Measurements from ENCODE around the gene THAP12. TPM values are rescaled to one million over a fixed set of nuclear protein-coding genes. Genes with fewer than 3 reads are reported as not detected.

THAP12 gene
- total and polyA plus RNA-seq, 2 of the 13 experiments (the other 11 are each of a cell fraction or from before 2014, with no cell fraction given) = 18.8 to 51.3 TPM

DNA sequence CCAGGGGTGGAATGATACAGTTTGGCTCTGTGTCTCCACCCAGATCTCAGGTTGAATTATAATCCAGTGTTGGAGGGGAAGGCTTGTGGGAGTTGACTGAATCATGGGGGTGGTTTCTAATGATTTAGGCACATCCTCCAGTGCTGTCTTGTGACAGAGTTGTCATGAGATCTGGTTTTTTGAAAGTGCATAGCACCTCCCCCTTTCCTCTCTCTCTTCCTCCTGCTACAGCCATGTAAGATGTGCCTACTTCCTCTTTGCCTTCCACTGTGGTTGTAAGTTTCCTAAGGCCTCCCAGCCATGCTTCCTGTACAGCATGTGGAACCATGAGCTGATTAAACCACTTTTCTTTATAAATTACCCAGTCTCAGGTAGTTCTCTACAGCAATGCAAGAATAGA lies 45.1 kb downstream of the THAP12 start:
- intact Hi-C loops (cut with micrococcal nuclease; ENCODE audit: unreplicated experiment) = no loop called here
- CTCF ChIA-PET (ENCODE audit: low intra/inter-chr PET ratio, low total read pairs) = no interaction called here

More for the DNA sequence above, 45.1 kb downstream of the THAP12 start:
- H3K36me3 ChIP-seq (replicated peaks in 1 of 2; ENCODE audit: control insufficient read depth in 1 of 2, insufficient read depth in 2 of 2, low read length in 2 of 2) = no peaks in the 10 kb centered on the region
- H2AFZ ChIP-seq (ENCODE audit: low read length) = no peak overlapping the region
- TF ChIP-seq GZF1 (CRISPR knock-in tag; IDR thresholded peaks at IDR 0.05) (no peak), GTF3A (CRISPR knock-in tag; conservative IDR thresholded peaks at IDR 0.05) (no peak), ZNF235 (CRISPR knock-in tag; IDR thresholded peaks at IDR 0.05; ENCODE audit: borderline replicate concordance) (no peak), ZNF263 (CRISPR knock-in tag; IDR thresholded peaks at IDR 0.05) (no peak), ZNF503 (CRISPR knock-in tag; IDR thresholded peaks at IDR 0.05) (no peak), TEF (CRISPR knock-in tag; IDR thresholded peaks at IDR 0.05) (no peak), ZNF441 (CRISPR knock-in tag; IDR thresholded peaks at IDR 0.05; ENCODE audit: borderline replicate concordance) (no peak), ZNF644 (CRISPR knock-in tag; IDR thresholded peaks at IDR 0.05; ENCODE audit: low read depth) (no peak), E2F2 (CRISPR knock-in tag; IDR thresholded peaks at IDR 0.05; ENCODE audit: borderline replicate concordance) (no peak), ZNF350 (CRISPR knock-in tag; IDR thresholded peaks at IDR 0.05; ENCODE audit: borderline replicate concordance, low read depth) (no peak), ZNF629 (CRISPR knock-in tag; conservative IDR thresholded peaks at IDR 0.05) (no peak), ZBTB7A (CRISPR knock-in tag; IDR thresholded peaks at IDR 0.05) (no peak), IKZF4 (CRISPR knock-in tag; IDR thresholded peaks at IDR 0.05; ENCODE audit: borderline replicate concordance, low read depth, not compliant biosample characterization) (no peak)
- TF ChIP-seq, protein P1, sequence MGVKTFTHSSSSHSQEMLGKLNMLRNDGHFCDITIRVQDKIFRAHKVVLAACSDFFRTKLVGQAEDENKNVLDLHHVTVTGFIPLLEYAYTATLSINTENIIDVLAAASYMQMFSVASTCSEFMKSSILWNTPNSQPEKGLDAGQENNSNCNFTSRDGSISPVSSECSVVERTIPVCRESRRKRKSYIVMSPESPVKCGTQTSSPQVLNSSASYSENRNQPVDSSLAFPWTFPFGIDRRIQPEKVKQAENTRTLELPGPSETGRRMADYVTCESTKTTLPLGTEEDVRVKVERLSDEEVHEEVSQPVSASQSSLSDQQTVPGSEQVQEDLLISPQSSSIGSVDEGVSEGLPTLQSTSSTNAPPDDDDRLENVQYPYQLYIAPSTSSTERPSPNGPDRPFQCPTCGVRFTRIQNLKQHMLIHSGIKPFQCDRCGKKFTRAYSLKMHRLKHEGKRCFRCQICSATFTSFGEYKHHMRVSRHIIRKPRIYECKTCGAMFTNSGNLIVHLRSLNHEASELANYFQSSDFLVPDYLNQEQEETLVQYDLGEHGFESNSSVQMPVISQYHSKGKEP (CRISPR knock-in tag; IDR thresholded peaks at IDR 0.05) = no peak
- TF ChIP-seq, protein P2, sequence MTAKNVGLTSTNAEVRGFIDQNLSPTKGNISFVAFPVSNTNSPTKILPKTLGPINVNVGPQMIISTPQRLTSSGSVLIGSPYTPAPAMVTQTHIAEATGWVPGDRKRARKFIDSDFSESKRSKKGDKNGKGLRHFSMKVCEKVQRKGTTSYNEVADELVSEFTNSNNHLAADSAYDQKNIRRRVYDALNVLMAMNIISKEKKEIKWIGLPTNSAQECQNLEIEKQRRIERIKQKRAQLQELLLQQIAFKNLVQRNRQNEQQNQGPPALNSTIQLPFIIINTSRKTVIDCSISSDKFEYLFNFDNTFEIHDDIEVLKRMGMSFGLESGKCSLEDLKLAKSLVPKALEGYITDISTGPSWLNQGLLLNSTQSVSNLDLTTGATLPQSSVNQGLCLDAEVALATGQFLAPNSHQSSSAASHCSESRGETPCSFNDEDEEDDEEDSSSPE (CRISPR knock-in tag; IDR thresholded peaks at IDR 0.05) = no peak
- TF ChIP-seq, protein P3, sequence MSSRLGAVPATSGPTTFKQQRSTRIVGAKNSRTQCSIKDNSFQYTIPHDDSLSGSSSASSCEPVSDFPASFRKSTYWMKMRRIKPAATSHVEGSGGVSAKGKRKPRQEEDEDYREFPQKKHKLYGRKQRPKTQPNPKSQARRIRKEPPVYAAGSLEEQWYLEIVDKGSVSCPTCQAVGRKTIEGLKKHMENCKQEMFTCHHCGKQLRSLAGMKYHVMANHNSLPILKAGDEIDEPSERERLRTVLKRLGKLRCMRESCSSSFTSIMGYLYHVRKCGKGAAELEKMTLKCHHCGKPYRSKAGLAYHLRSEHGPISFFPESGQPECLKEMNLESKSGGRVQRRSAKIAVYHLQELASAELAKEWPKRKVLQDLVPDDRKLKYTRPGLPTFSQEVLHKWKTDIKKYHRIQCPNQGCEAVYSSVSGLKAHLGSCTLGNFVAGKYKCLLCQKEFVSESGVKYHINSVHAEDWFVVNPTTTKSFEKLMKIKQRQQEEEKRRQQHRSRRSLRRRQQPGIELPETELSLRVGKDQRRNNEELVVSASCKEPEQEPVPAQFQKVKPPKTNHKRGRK (CRISPR knock-in tag; IDR thresholded peaks at IDR 0.05) = no peak
- H4K20me1 ChIP-seq (ENCODE audit: insufficient read depth, low read length) = no peaks in the 10 kb centered on the region
- no peak for DNase-seq (ENCODE audit: low spot score)
- no peak overlapping the region for H3K4me3 ChIP-seq (replicated peaks in 1 of 3; ENCODE audit: insufficient read depth in 1 of 3, low read depth in 2 of 3, low read length in 3 of 3)
- no TSS peak for BruUV-seq (replicated peaks)
- H3K4me2 ChIP-seq (ENCODE audit: low read depth, low read length) = no peak overlapping the region
- ATAC-seq = no peak
- H3K79me2 ChIP-seq (ENCODE audit: insufficient read depth, low read length) = no peaks in the 10 kb centered on the region
- H3K4me1 ChIP-seq (ENCODE audit: insufficient read depth, low read length) = no peaks in the 10 kb centered on the region
- H3K9ac ChIP-seq (ENCODE audit: insufficient read depth, low read depth, low read length) = no peak overlapping the region
- no peak for FAIRE-seq
- no peak overlapping the region for H3K27ac ChIP-seq (ENCODE audit: extremely low read length, insufficient read depth, low read length)
- POLR2A ChIA-PET = no interaction called here
- peaks cover 22% of the 10 kb centered on the region for H3K9me3 ChIP-seq (ENCODE audit: low read length)
- H3K27me3 ChIP-seq (ENCODE audit: control insufficient read depth in 1 of 2, insufficient read depth in 2 of 2, low read length in 2 of 2) = no peaks in the 10 kb centered on the region
- in situ Hi-C loops (cut with HindIII; ENCODE audit: extremely low pct_ligation_motif_present, low pct_unique_long_range_greater_than_20kb) = no loop called here

Measured in HepG2 (cell line).